ENCODE measurements around the gene NOL7.

GRCh38 chr6:13573669-13574110 lies 41.4 kb upstream of the NOL7 start:
- TF ChIP-seq POLR2AphosphoS5 (IDR thresholded peaks at IDR 0.05; ENCODE audit: low read depth, low read length) (no peak), CTCF (IDR thresholded peaks at IDR 0.05 in 2 of 3, conservative IDR thresholded peaks at IDR 0.05 in 1 of 3; ENCODE audit: borderline replicate concordance in 1 of 3, insufficient read depth in 1 of 3, low read depth in 2 of 3, low read length in 2 of 3) (no peak), RAD21 (IDR thresholded peaks at IDR 0.05; ENCODE audit: low read depth) (no peak), EZH2 (IDR thresholded peaks at IDR 0.05) (no peak), MAX (IDR thresholded peaks at IDR 0.05) (peak; percentile 53; the same call in 1 of the 2 replicates), YY1 (IDR thresholded peaks at IDR 0.05; ENCODE audit: extremely low read depth, insufficient replicate concordance, low read depth, low read length) (no peak), ZBTB33 (IDR thresholded peaks at IDR 0.05; ENCODE audit: extremely low read depth, insufficient replicate concordance, low read length) (no peak), SP1 (IDR thresholded peaks at IDR 0.05; ENCODE audit: low read depth) (no peak), POLR2A (IDR thresholded peaks at IDR 0.05; ENCODE audit: borderline replicate concordance, extremely low read depth, insufficient read depth, insufficient read length) (no peak), SIN3A (IDR thresholded peaks at IDR 0.05; ENCODE audit: low read depth) (no peak), SRF (IDR thresholded peaks at IDR 0.05; ENCODE audit: low read depth) (no peak)
